Psoas muscle (tissue), 8 donors: ENCODE measurements around the gene PPP3CA. TPM values are rescaled to one million over a fixed set of nuclear protein-coding genes. Genes with fewer than 3 reads are reported as not detected.
"Not testable (repeated sequence)": the region's sequence is repeated elsewhere in the genome, so short reads cannot be mapped to it uniquely, and the experiment has no call there.

Experiments
- ATAC-seq, 4 donors: fragments of 200-7000 bp; cut with Tn5 transposase; one replicate each; pipeline ENCODE4 v1.9.1; 2020; ENCODE audit warnings: moderate library complexity in 3 of 4, mild to moderate bottlenecking in 2 of 4
- DNase-seq, 2 donors: peaks; one replicate each; pipeline ENCODE4 v3.0.0-alpha.2; 2020
- H3K27ac ChIP-seq: fragments of 200-600 bp; one replicate; pipeline ENCODE4 v1.8.0; 2022
- H3K27me3 ChIP-seq, 3 donors: fragments of 200-600 bp in 1 of 3; one replicate each; pipeline versions ENCODE4 v1.6.1 to v1.8.0; 2013 to 2022; ENCODE audit warnings: low read length in 2 of 3, mild to moderate bottlenecking in 2 of 3, moderate library complexity in 1 of 3; ENCODE audit not compliant: insufficient read depth in 3 of 3
- H3K36me3 ChIP-seq, 2 donors: fragments of 200-600 bp in 1 of 2; one replicate each; pipeline versions ENCODE4 v1.6.1 to v1.8.0; 2013 to 2022; ENCODE audit warnings: low read depth in 1 of 2, mild to moderate bottlenecking in 1 of 2, moderate library complexity in 1 of 2; ENCODE audit not compliant: insufficient read depth in 1 of 2
- H3K4me1 ChIP-seq: fragments of 200-600 bp; one replicate; pipeline ENCODE4 v1.8.0; 2022
- H3K4me3 ChIP-seq: fragments of 200-600 bp; one replicate; pipeline ENCODE4 v1.8.0; 2022; ENCODE audit warnings: mild to moderate bottlenecking
- H3K9me3 ChIP-seq: fragments of 200-600 bp; one replicate; pipeline ENCODE4 v1.8.0; 2022
- WGBS, 3 donors: extraction: QIAGEN DNeasy Blood & Tissue Kit; methylation state at CpG; one replicate each; pipeline versions ENCODE4 v1.1.6 to v1.1.7; 2013; 5-methylcytosine and 5-hydroxymethylcytosine counted together
- intact Hi-C, 2 donors: fragments of 100-400 bp; cut with DNase I; formaldehyde crosslinking; loops; one replicate each; pipeline versions ENCODE4 v1.11.0 to v1.14.2; 2022
- polyA plus RNA-seq, 3 donors: library from polyadenylated mRNA; stranded (reverse); fragments of 200-250 nt; gene quantifications; one replicate each; pipeline ENCODE4 v1.2.3, GENCODE V29; 2013
- total RNA-seq, 4 donors: library from RNA; stranded (reverse); fragmentation: NEBNext Ultra II Directional in 2 of 4; extraction: Animal tissue kit (Norgen Biotek cat#: 25700) in 2 of 4; gene quantifications; one replicate each; pipeline versions ENCODE4 v1.2.1 to v1.2.4, GENCODE V29; 2021 to 2023
- TF ChIP-seq, protein P1 (sequence below): fragments of 200-600 bp; IDR thresholded peaks from one replicate; pipeline ENCODE4 v1.8.0; 2022; ENCODE audit warnings: antibody characterized with exemption
- donor health status: healthy with polysubstance abuse.
- donor health status: DM: no; HTN: no; CAD: no; lungs with moderate emphysema.
- donor health status: Bipolar disorder and iron deficiency.
- donor health status: healthy.
- donor health status: DM: yes; HTN: yes; CAD: no.
- donor health status: DM: no; HTN: no; CAD: no.
- donor health status: DM: no; HTN: no; CAD: no.
- donor health status: DM: yes; HTN: yes; CAD: no.

Gene PPP3CA
- total and polyA plus RNA-seq, 7 donors, result 10.4 to 65.9 (median 32.6) TPM

DNA sequence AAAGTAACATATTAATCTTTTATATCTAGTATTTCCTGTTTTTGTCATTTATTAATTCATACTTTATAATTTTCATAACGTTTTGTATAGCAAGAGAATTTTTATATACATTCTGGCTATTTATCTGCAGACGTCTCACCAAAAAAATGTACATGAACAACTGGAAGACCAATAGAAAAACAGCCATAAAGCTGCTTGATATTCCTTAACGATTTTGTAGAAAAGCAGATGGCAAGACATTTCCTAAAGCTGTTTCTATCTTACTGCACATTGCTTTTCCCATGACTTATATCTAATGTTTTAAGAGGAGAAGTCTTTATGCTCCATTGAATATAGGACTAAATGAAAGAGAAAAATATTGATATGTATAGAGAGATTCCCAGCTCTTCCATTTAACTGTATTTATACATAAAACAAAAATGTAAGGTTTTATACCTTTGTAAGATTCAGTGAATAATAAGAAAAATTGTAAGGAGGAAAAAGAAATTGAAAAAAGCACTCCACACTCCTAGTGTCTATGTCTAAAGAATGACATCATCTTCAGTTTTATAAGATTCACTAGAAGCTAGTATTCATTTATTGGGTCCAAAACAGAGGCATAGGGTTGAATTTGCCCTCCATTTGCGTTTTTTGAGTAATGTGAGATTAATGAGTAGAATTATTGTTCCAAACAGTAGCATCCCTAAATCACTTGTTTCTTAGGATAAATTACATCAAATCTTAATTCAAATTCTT is 248.5 kb downstream of the PPP3CA start:
- TF ChIP-seq, protein P1, sequence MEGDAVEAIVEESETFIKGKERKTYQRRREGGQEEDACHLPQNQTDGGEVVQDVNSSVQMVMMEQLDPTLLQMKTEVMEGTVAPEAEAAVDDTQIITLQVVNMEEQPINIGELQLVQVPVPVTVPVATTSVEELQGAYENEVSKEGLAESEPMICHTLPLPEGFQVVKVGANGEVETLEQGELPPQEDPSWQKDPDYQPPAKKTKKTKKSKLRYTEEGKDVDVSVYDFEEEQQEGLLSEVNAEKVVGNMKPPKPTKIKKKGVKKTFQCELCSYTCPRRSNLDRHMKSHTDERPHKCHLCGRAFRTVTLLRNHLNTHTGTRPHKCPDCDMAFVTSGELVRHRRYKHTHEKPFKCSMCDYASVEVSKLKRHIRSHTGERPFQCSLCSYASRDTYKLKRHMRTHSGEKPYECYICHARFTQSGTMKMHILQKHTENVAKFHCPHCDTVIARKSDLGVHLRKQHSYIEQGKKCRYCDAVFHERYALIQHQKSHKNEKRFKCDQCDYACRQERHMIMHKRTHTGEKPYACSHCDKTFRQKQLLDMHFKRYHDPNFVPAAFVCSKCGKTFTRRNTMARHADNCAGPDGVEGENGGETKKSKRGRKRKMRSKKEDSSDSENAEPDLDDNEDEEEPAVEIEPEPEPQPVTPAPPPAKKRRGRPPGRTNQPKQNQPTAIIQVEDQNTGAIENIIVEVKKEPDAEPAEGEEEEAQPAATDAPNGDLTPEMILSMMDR, result no peak
- 88 to 89% (median 88%) methylated on average over 4 of the region's 4 CpGs for WGBS, 3 donors
- peaks cover 0 to under 1% of the 10 kb centered on the region in 2 donors for H3K36me3 ChIP-seq

DNA sequence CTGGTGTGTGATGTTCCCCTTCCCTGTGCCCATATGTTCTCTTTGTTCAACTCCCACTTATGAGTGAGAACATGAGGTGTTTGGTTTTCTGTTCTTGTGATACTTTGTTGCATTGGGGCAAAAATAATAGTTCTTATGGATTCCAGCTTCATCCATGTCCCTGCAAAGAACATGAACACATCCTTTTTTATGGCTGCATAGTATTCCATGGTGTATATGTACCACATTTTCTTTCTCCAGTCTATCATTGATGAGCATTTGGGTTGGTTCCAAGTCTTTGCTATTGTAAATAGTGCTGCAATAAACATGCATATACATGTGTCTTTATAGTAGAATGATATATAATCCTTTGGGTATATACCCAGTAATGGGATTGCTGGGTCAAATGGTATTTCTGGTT is 254.7 kb downstream of the PPP3CA start:
- intact Hi-C loops, ATAC-seq, H3K9me3 ChIP-seq, H3K4me3 ChIP-seq, H3K4me1 ChIP-seq, H3K27me3 ChIP-seq, H3K27ac ChIP-seq, DNase-seq: not testable (repeated sequence)
- H3K36me3 ChIP-seq, result peaks cover 0 to 15% of the 10 kb centered on the region in 2 donors

More for the DNA sequence above, 248.5 kb downstream of the PPP3CA start:
- peaks cover 17% of the 10 kb centered on the region for H3K4me1 ChIP-seq
- intact Hi-C loops, result no loop called here
- ATAC-seq, result no peak
- H3K27ac ChIP-seq, result no peak overlapping the region
- DNase-seq, result no peak
- H3K4me3 ChIP-seq, result no peak overlapping the region
- H3K9me3 ChIP-seq, result no peaks in the 10 kb centered on the region
- no peaks in the 10 kb centered on the region for H3K27me3 ChIP-seq

DNA sequence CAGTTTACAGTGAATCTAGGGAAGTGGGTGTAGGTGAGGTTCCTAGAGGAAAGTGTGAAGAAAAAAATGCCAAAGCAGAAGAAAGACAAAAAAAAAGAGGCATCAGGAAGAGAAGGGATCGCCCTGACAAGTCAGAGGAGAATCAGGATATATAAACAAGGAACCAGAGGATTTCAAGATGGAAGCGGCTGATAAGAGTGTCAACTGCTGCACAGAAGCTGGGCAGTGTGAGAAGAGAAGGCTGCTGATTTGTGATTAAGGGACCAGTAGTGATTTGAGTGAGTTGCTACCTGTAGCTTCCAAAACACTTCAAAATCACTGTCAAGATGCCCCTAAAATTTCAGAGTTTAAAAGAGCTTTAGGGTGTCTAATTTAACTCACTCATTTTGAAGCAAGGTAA is 258.2 kb downstream of the PPP3CA start:
- DNase-seq (no peak), ATAC-seq (no peak)
- Histone ChIP-seq H3K4me3 (no peak overlapping the region), H3K9me3 (no peaks in the 10 kb centered on the region), H3K27ac (no peak overlapping the region), H3K4me1 (no peaks in the 10 kb centered on the region), H3K27me3 (no peaks in the 10 kb centered on the region), H3K36me3 (peaks cover 0 to 15% of the 10 kb centered on the region in 2 donors)
- TF ChIP-seq, protein P1, result no peak
- intact Hi-C loops, result no loop called here
- 83 to 91% (median 86%) methylated on average over 2 of the region's 2 CpGs for WGBS, 3 donors

DNA sequence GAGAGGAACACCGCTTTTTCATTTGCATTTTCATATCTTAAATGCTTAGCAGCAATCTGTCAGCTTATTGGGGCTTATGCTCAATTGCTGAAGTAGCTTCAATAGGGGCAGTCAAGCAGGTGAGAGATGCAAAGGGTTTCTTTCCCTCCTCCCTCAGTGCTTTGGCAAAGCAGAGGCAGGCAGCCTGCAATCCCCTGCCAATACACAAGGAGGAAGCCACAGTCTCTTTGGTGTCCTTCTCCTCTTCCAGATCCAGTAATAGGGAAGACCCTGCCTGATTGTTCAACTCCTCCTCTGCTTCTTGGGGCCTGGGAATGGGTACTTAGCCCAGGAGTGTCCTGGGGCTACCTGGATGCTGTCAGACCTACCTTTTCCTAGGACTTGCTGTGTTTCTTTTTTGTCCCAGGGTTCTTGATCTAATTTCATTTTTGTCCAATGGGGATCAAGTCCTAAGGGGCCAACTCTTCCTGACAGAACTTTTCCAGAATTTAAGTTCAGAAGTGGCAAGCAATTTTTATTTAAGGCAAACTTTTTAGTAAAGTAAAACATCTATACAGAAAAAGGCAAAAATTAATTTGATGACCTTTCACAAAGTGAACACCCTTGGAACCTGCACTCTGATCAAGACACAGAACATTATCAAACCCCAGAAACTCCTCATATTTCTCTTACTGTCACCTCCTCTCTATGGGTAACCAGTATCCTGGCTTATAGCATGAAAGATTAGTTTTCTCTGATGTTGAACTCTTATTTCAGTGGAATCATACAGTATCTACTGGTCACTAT is 260.3 kb downstream of the PPP3CA start:
- ATAC-seq (no peak), DNase-seq (no peak)
- TF ChIP-seq, protein P1, result no peak
- Histone ChIP-seq H3K4me1 (no peaks in the 10 kb centered on the region), H3K36me3 (peaks cover 0 to 8% of the 10 kb centered on the region in 2 donors), H3K27ac (no peak overlapping the region), H3K9me3 (no peaks in the 10 kb centered on the region), H3K4me3 (no peak overlapping the region), H3K27me3 (no peaks in the 10 kb centered on the region)
- WGBS, 3 donors, result 49 to 100% (median 90%) methylated on average over 1 of the region's 1 CpG
- intact Hi-C loops, result no loop called here

DNA sequence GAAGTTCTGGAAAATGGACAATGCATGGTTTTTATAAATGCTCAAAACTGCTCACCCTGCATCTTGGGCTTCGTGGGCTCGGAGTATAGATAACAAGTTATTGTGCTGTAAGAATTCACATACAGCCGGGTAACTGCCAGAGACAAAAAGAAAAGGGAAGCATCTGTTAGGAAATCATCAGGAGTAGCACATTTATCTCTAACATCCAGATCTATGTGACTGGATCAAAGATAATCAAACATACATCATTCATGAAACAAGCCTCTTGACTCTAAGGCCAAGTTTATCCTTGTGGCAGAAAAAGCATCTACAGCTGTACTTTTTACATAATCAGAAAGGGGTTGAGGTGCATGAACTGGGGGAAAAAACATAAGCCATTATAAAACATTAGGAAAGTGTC is 264.2 kb downstream of the PPP3CA start:
- ATAC-seq (no peak), DNase-seq (no peak)
- Histone ChIP-seq H3K27ac (no peak overlapping the region), H3K27me3 (no peaks in the 10 kb centered on the region), H3K4me3 (no peak overlapping the region), H3K9me3 (no peaks in the 10 kb centered on the region), H3K36me3 (peaks cover 0 to 8% of the 10 kb centered on the region in 2 donors), H3K4me1 (no peaks in the 10 kb centered on the region)
- intact Hi-C loops, result no loop called here
- TF ChIP-seq, protein P1, result no peak
- WGBS, 3 donors, result 79 to 89% (median 86%) methylated on average over 3 of the region's 3 CpGs
